Cardiac atrium fibroblast (primary cell): Measurements from ENCODE around the gene OVCH2. TPM values are rescaled to one million over a fixed set of nuclear protein-coding genes. Genes with fewer than 3 reads are reported as not detected.

Experiments
- total RNA-seq: library from RNA; depleted of rRNA; stranded (reverse); fragments of >200 nt; gene quantifications from 2 replicates; pipeline ENCODE4 v1.2.3, GENCODE V29; 2015

The OVCH2 gene, protein sequence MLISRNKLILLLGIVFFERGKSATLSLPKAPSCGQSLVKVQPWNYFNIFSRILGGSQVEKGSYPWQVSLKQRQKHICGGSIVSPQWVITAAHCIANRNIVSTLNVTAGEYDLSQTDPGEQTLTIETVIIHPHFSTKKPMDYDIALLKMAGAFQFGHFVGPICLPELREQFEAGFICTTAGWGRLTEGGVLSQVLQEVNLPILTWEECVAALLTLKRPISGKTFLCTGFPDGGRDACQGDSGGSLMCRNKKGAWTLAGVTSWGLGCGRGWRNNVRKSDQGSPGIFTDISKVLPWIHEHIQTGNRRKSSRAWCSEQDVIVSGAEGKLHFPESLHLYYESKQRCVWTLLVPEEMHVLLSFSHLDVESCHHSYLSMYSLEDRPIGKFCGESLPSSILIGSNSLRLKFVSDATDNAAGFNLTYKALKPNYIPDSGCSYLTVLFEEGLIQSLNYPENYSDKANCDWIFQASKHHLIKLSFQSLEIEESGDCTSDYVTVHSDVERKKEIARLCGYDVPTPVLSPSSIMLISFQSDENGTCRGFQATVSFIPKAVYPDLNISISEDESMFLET
- not detected in 2 replicates for total RNA-seq

DNA sequence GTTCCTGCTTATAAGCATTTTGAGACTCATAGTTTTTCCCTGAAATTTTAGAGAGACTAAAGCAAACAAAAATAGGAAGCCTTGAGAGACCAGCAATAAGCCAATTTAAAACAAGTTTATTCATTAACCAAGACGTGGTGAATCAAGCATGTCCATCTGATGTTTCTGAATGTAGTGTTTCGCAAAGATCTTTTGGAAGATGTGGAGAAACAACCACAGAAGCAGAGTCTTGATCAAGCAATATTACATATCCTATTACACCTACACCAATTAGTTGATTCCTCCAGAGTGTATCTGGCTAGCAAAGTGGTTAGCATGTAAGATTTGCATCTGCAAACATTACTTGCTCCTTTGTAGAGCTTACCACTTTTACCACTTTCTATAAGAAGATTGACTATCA, at the start of gene OVCH2:
TSS of gene OVCH2 (minus strand) at position 101 of the 400 bp plus-strand sequence. CDS start at position 18, 83 bp downstream.

DNA sequence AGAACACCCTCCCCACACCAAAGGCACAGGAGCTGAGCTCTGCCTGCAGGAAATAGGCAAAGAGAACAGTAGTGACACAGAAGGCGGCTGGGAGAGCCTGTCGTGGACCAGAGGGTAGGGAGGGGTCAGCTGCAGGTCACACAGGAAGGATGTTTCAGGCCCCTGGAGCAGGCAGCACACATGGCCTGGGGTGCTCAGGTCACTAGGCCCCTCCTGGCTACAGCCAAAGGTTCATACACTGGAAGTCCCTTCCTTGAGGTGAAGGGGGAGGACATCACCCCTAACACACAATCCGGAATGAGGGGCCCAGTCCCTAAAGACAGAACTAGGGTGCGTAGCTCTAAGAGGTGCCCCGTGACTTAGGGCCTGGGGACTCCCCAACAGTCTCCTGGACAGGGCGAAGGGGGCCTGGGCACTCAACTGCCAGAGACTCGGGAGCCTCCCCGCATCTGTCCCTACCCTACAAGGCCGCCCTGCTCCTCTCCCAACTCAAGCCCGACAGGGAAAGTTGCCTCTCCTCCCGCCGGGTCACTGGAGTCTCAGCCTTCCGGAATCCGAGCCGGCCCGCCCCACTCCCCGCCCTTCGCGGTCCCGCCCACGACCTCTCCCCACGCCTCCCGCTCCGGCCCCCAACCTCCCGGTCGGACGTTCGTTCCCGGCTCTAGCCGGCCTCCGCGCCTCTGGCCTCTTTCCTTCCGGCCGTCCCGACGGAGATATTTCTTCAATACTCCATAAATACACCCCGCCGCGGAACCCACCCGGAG, 33.1 kb downstream of the OVCH2 start, which contains the start of gene CYB5R2:
TSS of gene CYB5R2 (minus strand) at position 541 of the 764 bp plus-strand sequence. CDS start 675 bp downstream, outside the sequence.

Other genes starting within 250 kb of the OVCH2 start
- gene OLFML1, start 221.0 kb downstream of the OVCH2 start, total RNA-seq = 2.8 and 5.6 TPM in 2 replicates
- 6.6 and 10.7 TPM in 2 replicates for gene PPFIBP2, start 192.5 kb downstream of the OVCH2 start, total RNA-seq
- 10.3 and 10.5 TPM in 2 replicates for gene CYB5R2, start 33.0 kb downstream of the OVCH2 start, total RNA-seq
- not detected in 2 replicates for gene OR5P2, start 90.5 kb upstream of the OVCH2 start, total RNA-seq
- gene OR5P3, start 124.4 kb upstream of the OVCH2 start, total RNA-seq = not detected in 2 replicates
- gene OR10A6, start 224.8 kb upstream of the OVCH2 start, total RNA-seq = not detected in 2 replicates
- not detected in 2 replicates for gene OR10A3, start 235.2 kb upstream of the OVCH2 start, total RNA-seq